Liver (tissue), 9 donors: ENCODE measurements around the gene PRDM10. TPM values are rescaled to one million over a fixed set of nuclear protein-coding genes. Genes with fewer than 3 reads are reported as not detected.

Source experiments
- DNase-seq: peaks from one replicate; pipeline ENCODE4 v3.0.0-alpha.2; 2017; ENCODE audit warnings: low spot score
- H3K27ac ChIP-seq, 2 donors: one replicate each; pipeline ENCODE4 v1.7.0; 2013; ENCODE audit warnings: inconsistent platforms in 2 of 2, low read length in 2 of 2, control low read depth in 1 of 2, low read depth in 1 of 2, mild to moderate bottlenecking in 1 of 2
- H3K27me3 ChIP-seq, 4 donors: one replicate each; pipeline versions ENCODE4 v1.6.1 to v1.7.0; 2013; ENCODE audit warnings: low read length in 3 of 4, inconsistent platforms in 1 of 4, mild to moderate bottlenecking in 1 of 4, moderate library complexity in 1 of 4; ENCODE audit not compliant: control insufficient read depth in 4 of 4, insufficient read depth in 4 of 4
- H3K36me3 ChIP-seq, 4 donors: one replicate each; pipeline versions ENCODE4 v1.6.1 to v1.7.0; 2013; ENCODE audit warnings: low read length in 3 of 4, mild to moderate bottlenecking in 3 of 4, low read depth in 1 of 4, moderate library complexity in 1 of 4; ENCODE audit not compliant: control insufficient read depth in 4 of 4, insufficient read depth in 3 of 4
- H3K4me1 ChIP-seq, 4 donors: one replicate each; pipeline versions ENCODE4 v1.6.1 to v1.7.0; 2013; ENCODE audit warnings: low read length in 3 of 4, mild to moderate bottlenecking in 3 of 4, moderate library complexity in 1 of 4; ENCODE audit not compliant: control insufficient read depth in 4 of 4, insufficient read depth in 4 of 4
- H3K4me3 ChIP-seq, 3 donors: one replicate each; pipeline versions ENCODE4 v1.6.1 to v1.7.0; 2013; ENCODE audit warnings: low read length in 3 of 3, control low read depth in 1 of 3, low read depth in 1 of 3, mild to moderate bottlenecking in 1 of 3
- H3K9ac ChIP-seq, 2 donors: one replicate each; pipeline ENCODE4 v1.7.0; 2013; ENCODE audit warnings: low read length in 2 of 2, mild to moderate bottlenecking in 2 of 2, moderate library complexity in 2 of 2, control low read depth in 1 of 2, low read depth in 1 of 2
- H3K9me3 ChIP-seq, 4 donors: one replicate each; pipeline versions ENCODE4 v1.6.1 to v1.7.0; 2013; ENCODE audit warnings: low read length in 3 of 4; ENCODE audit not compliant: control insufficient read depth in 4 of 4
- EGR1 ChIP-seq, 2 donors: IDR thresholded peaks; 2 replicates each; pipeline ENCODE4 v1.6.1; 2016 to 2018; ENCODE audit warnings: antibody characterized with exemption in 2 of 2, low read depth in 2 of 2
- FOXA1 ChIP-seq: IDR thresholded peaks from 2 replicates; pipeline ENCODE4 v1.6.1; 2016; ENCODE audit warnings: antibody characterized with exemption
- FOXA2 ChIP-seq: IDR thresholded peaks from 2 replicates; pipeline ENCODE4 v1.6.1; 2016; ENCODE audit warnings: antibody characterized with exemption
- GABPA ChIP-seq, 2 donors: IDR thresholded peaks in 1 of 2; conservative IDR thresholded peaks in 1 of 2; 2 replicates each; pipeline ENCODE4 v1.6.1; 2016; ENCODE audit warnings: antibody characterized with exemption in 2 of 2, mild to moderate bottlenecking in 1 of 2, moderate library complexity in 1 of 2
- HNF4A ChIP-seq, 2 donors: conservative IDR thresholded peaks; 2 replicates each; pipeline ENCODE4 v1.6.1; 2016; ENCODE audit warnings: antibody characterized with exemption in 2 of 2, mild to moderate bottlenecking in 2 of 2
- JUND ChIP-seq, 2 donors: IDR thresholded peaks; 2 replicates each; pipeline ENCODE4 v1.6.1; 2016; ENCODE audit warnings: antibody characterized with exemption in 2 of 2
- MAX ChIP-seq: IDR thresholded peaks from 2 replicates; pipeline ENCODE4 v1.6.1; 2016; ENCODE audit warnings: antibody characterized with exemption
- NR2F2 ChIP-seq: IDR thresholded peaks from 2 replicates; pipeline ENCODE4 v1.6.1; 2016; ENCODE audit warnings: antibody characterized with exemption
- REST ChIP-seq: IDR thresholded peaks from 2 replicates; pipeline ENCODE4 v1.6.1; 2016; ENCODE audit warnings: antibody characterized with exemption, mild to moderate bottlenecking
- RXRA ChIP-seq, 2 donors: IDR thresholded peaks; 2 replicates each; pipeline ENCODE4 v1.6.1; 2017 to 2018; ENCODE audit warnings: antibody characterized with exemption in 2 of 2, mild to moderate bottlenecking in 1 of 2
- SP1 ChIP-seq: IDR thresholded peaks from 2 replicates; pipeline ENCODE4 v1.6.1; 2018; ENCODE audit warnings: antibody characterized with exemption, mild to moderate bottlenecking
- TAF1 ChIP-seq: conservative IDR thresholded peaks from 2 replicates; pipeline ENCODE4 v1.6.1; 2016; ENCODE audit warnings: antibody characterized with exemption, mild to moderate bottlenecking
- YY1 ChIP-seq: IDR thresholded peaks from 2 replicates; pipeline ENCODE4 v1.6.1; 2016; ENCODE audit warnings: antibody characterized with exemption, mild to moderate bottlenecking
- ZBTB33 ChIP-seq: IDR thresholded peaks from 2 replicates; pipeline ENCODE4 v1.6.1; 2016; ENCODE audit warnings: antibody characterized with exemption
- WGBS: extraction: QIAGEN DNeasy Blood & Tissue Kit; methylation state at CpG from one replicate; pipeline ENCODE4 v1.1.7; 2013; 5-methylcytosine and 5-hydroxymethylcytosine counted together
- polyA plus RNA-seq, 2 donors: library from polyadenylated mRNA; stranded (reverse) in 1 of 2; unstranded in 1 of 2; fragments of 200-250 nt in 1 of 2; fragments of >200 nt in 1 of 2; fragmentation: Nextera tagmentation in 1 of 2; extraction: Ambion mirVana in 1 of 2; gene quantifications; one replicate each; pipeline versions ENCODE4 v1.2.1 to v1.2.3, GENCODE V29; 2013 to 2015
- total RNA-seq, 2 donors: library from RNA; depleted of rRNA; stranded (reverse); fragments of >200 nt; gene quantifications; one replicate each; pipeline ENCODE4 v1.2.3, GENCODE V29; 2014
- donor health status: healthy.
- donor health status: healthy.
- donor health status: healthy.
- donor health status: healthy.
- donor health status: healthy.

Gene PRDM10
- total and polyA plus RNA-seq, 4 donors: 1.4 to 7.2 (median 3.9) TPM

DNA sequence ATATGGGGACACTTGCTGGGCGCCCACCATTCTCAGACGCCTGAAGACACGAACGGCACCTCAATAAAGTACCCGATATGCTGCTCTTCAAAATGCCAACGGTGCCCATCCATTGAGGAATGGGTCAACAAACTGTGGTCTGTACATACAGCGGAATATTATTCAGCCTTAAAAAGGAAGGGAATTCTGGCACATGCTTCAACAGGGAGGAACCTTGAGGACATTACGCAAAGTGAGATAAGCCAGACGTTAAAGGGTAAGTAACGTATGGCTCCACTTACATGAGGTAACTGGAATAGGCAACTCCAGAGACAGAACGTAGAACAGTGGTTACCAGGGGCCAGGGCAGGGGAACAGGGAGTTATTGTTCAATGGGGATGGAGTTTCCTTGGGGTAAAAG is 28.0 kb downstream of the PRDM10 start:
- DNase-seq: no peak
- TF ChIP-seq RXRA (IDR thresholded peaks at IDR 0.05): no peak
- no peak for TF ChIP-seq REST
- no peak for TF ChIP-seq ZBTB33
- TF ChIP-seq HNF4A (conservative IDR thresholded peaks at IDR 0.05): no peak
- TF ChIP-seq GABPA (IDR thresholded peaks at IDR 0.05 in 1 of 2, conservative IDR thresholded peaks at IDR 0.05 in 1 of 2): no peak
- no peak for TF ChIP-seq YY1
- H3K4me3 ChIP-seq: no peak overlapping the region

GRCh38 chr11:129974237-129974636 is 28.4 kb downstream of the PRDM10 start:
- peaks cover 0 to 1% (median 0%) of the 10 kb centered on the region in 4 donors for H3K36me3 ChIP-seq
- H3K9me3 ChIP-seq: no peaks in the 10 kb centered on the region
- H3K27ac ChIP-seq: no peak overlapping the region
- TF ChIP-seq JUND (IDR thresholded peaks at IDR 0.05) (no peak), EGR1 (IDR thresholded peaks at IDR 0.05; ENCODE audit: low read depth in 2 of 2) (no peak), SP1 (no peak), TAF1 (no peak), HNF4A (conservative IDR thresholded peaks at IDR 0.05) (no peak), FOXA1 (no peak), YY1 (no peak), NR2F2 (no peak), REST (no peak), MAX (no peak), FOXA2 (no peak)
- no peaks in the 10 kb centered on the region for H3K4me1 ChIP-seq
- H3K9ac ChIP-seq: no peak overlapping the region
- H3K27me3 ChIP-seq: no peaks in the 10 kb centered on the region
- no peak overlapping the region for H3K4me3 ChIP-seq
- no peak for DNase-seq

More for the DNA sequence above, 28.0 kb downstream of the PRDM10 start:
- H3K36me3 ChIP-seq: peaks cover 0 to 1% (median 0%) of the 10 kb centered on the region in 4 donors
- H3K9ac ChIP-seq: no peak overlapping the region
- H3K27me3 ChIP-seq: no peaks in the 10 kb centered on the region
- H3K9me3 ChIP-seq: no peaks in the 10 kb centered on the region
- H3K4me1 ChIP-seq: no peaks in the 10 kb centered on the region
- H3K27ac ChIP-seq: no peak overlapping the region
- 94% methylated on average over 11 of the region's 11 CpGs for WGBS
